ENCODE data around the gene PPP5C.
"Not testable (repeated sequence)": the region's sequence is repeated elsewhere in the genome, so short reads cannot be mapped to it uniquely, and the experiment has no call there.

PPP5C gene

GRCh38 chr19:46423188-46423587 is 76.3 kb downstream of the PPP5C start:
- H3K27ac ChIP-seq = no peak overlapping the region
- DNase-seq (ENCODE audit: low read depth, low spot score) = no peak

DNA sequence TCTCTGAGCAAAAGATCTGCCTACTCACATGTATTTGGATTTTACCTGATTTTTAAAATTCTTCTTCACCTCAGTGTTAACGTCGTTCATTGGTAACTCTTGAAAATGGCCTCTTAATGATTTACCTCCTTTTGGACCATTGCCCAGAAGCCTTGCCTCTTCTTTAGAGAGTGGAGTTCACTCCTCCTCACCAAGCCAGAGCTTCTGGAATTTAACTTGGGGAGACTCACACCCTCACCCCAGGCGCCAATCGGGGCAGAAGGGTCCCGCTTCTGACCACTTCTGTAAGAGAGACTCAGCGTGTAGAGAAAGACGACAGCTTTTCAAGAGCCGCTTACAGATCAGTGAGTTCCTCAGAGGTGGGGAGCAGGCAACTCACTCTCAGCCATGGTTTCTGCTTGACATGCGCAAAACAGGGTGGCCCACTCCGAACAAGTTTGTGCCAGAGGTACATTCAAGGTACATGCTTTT is 79.2 kb downstream of the PPP5C start:
- no peak overlapping the region for H3K27ac ChIP-seq
- no peak for DNase-seq (ENCODE audit: low read depth, low spot score)

- no peak for DNase-seq (ENCODE audit: low read depth, low spot score)
- no peak overlapping the region for H3K27ac ChIP-seq
Observed at GRCh38 chr19:46426506-46427162, 79.7 kb downstream of the PPP5C start.

DNA sequence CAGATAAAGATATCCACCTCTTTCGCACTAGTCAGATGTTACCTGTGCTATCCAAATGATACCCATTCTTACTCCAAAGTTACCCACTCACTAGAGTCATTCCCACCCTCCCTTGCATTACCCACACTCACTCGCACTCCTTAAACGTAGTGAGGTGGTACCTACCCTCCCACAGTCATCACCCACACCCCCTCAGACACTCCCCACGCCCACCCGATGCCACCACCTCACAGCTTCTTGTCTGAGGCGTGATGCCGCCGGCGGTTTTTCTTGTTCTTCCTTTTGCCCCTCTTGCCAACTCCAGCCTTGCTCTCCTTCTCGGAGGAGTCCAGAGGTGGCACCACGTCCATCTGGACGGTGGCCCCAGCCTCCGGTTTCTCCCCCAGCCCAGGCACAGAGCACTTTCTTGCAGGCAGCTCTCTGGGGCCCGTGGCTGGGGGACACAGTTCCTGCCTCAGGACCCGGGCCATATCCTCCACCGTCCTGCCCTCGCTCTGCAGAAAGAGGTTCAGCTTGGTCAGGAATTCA is 80.7 kb downstream of the PPP5C start:
- H3K27ac ChIP-seq = no peak overlapping the region
- no peak for DNase-seq (ENCODE audit: low read depth, low spot score)

DNA sequence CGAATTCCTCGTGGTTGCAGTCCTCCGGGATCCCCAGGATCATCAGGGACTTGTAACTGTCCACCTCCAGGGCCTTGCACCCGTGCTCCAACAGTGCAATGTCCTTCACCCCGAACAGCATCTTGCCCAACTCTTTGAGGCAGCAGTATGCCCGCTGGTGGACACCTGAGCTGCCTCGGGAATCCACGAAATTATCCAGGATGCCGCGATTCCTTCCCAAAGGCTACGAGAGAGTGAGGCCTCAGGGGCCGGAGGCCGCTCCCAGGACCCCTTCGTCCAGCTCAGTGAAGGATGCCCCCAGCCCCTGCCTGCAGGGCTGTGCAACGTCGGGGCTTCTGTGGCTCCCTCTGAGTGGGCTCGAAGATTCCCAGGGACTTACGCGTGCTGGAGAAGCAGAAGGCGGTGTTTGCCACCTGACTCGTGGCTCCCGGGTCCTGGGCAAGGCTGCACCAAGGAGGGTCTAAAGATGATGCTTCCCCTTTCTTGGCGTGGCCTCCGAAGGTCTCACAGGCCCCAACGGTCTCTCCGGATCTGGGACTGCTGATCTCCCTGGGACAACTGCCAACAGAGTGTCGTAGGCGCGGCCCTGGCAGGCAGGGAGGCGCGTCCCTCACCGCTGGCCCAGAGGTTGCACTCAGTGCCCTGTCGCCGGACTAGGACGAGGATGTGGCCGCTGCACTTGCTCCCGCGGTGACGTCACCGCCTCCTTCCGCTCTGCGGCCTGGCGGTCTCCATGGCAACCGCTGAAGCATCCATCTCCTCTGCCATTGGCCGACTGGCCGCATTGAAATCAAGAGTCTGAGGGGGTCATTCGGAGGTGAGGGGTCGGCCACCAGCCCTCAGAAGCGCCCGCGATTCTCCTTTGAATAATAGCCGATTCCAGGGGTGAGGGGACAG is 81.6 kb downstream of the PPP5C start, which contains the start of gene PNMA8C:
TSS of gene PNMA8C (minus strand) at position 698 of the 897 bp plus-strand sequence. CDS start at position 121, 577 bp downstream.
- H3K27ac ChIP-seq = no peak within 1 kb of the TSS
- DNase-seq (ENCODE audit: low read depth, low spot score) = no peak

GRCh38 chr19:46429999-46430398 is 83.1 kb downstream of the PPP5C start:
- no peak for DNase-seq (ENCODE audit: low read depth, low spot score)

DNA sequence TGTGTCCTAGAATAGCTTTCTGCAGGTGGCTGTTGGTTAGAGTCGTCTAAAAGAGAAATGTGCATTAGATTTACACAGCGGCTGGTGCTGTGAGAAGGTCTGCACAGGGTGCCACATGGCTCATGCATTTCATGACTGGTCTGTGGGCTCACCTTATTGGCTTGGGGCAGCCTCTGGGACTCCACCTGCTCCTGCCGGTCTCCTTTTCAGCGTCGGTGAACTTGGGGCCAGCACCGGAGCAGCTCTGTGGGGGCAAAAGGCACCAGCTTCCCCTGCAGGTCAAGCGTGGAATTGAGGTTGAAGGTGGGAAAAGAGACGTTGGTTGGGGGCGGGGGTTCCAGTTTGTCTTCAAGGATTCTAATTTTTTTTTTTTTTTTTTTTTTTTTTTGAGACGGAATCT is 84.9 kb downstream of the PPP5C start:
- no peak for DNase-seq (ENCODE audit: low read depth, low spot score)
- no peak overlapping the region for H3K27ac ChIP-seq

More at GRCh38 chr19:46429999-46430398, 83.1 kb downstream of the PPP5C start:
- H3K27ac ChIP-seq = no peak overlapping the region

GRCh38 chr19:46433470-46433869 is 86.6 kb downstream of the PPP5C start:
- not testable (repeated sequence) for H3K27ac ChIP-seq; DNase-seq (ENCODE audit: low read depth, low spot score)

DNA sequence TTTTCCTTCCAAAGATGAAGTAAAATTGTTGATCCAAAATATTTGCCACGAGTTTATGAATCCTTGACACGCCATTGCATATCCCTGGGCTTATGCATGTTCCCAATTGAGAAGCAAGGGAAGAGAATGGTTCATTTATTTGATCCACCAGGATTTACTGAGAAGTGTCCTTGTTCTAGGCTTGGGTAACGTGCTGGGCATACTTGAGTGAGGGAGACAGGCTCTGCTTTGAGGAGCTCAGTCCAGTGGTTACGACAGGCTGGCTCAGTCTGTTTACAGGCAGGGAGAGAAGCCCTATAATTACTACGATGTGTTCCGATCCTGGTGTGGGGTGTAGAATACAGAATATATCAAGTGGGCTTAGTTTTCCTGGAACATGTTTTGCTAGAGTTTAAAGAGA is 88.1 kb downstream of the PPP5C start:
- no peak for DNase-seq (ENCODE audit: low read depth, low spot score)
- no peak overlapping the region for H3K27ac ChIP-seq

DNA sequence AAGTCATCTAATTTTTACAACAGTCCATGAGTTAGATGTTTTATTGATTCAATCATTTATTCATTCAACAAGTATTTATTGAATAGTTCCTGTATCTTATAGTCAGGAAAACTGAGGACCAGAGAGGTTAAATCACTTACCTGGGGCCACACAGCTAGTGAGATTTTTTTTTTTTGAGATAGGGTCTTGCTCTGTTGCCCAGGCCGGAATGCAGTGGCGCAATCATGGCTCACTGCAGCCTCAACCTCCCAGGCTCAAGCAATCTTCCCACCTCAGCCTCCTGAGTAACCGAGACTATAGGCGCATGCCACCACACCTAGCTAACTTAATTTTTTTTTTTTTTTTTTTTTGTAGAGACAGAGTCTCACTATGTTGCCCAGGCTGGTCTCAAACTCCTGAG is 88.8 kb downstream of the PPP5C start:
- not testable (repeated sequence) for H3K27ac ChIP-seq; DNase-seq (ENCODE audit: low read depth, low spot score)
